Panc1 (cell line): ENCODE results near the gene MOK. TPM values are rescaled to one million over a fixed set of nuclear protein-coding genes. Genes with fewer than 3 reads are reported as not detected.

ENCODE experiments used
- ATAC-seq: fragments of 200-7000 bp; cut with Tn5 transposase; 2 replicates; pipeline ENCODE4 v1.9.1; 2020; ENCODE audit warnings: mild to moderate bottlenecking, moderate library complexity
- BruUV-seq: library from RNA; stranded (reverse); fragments of 400-500 nt; replicated peaks from 2 replicates; lab custom pipeline; 2021; lab: Mats Ljungman, UMichigan
- CTCF ChIA-PET: fragments of 300-600 bp; sonication (Branson Sonifier 250); formaldehyde crosslinking; loops from one replicate; lab custom pipeline; 2022; ENCODE audit warnings: antibody characterized with exemption; lab: Charles Lee
- POLR2A ChIA-PET: fragments of 300-600 bp; sonication (Branson Sonifier 250); formaldehyde crosslinking; loops from one replicate; lab custom pipeline; 2022; ENCODE audit warnings: antibody characterized with exemption; lab: Charles Lee
- DNase-seq: peaks from one replicate; pipeline ENCODE4 v3.0.0-alpha.2; 2010; ENCODE audit warnings: low read depth, low spot score
- H3K27ac ChIP-seq: 2 replicates; pipeline ENCODE4 v1.5.1; 2011; ENCODE audit warnings: mild to moderate bottlenecking, low read length, inconsistent platforms
- H3K27me3 ChIP-seq: fragments of 200-500 bp; sonication (Bioruptor generic); 2 replicates; pipeline ENCODE4 v1.6.0; 2014; ENCODE audit warnings: low read length, inconsistent platforms; ENCODE audit not compliant: control insufficient read depth, insufficient read depth
- H3K36me3 ChIP-seq: fragments of 200-500 bp; sonication (Bioruptor generic); 2 replicates; pipeline ENCODE4 v1.5.1; 2014; ENCODE audit warnings: inconsistent platforms, mild to moderate bottlenecking, low read length, moderate library complexity; ENCODE audit not compliant: control insufficient read depth, insufficient read depth
- H3K4me1 ChIP-seq: 2 replicates; pipeline ENCODE4 v1.5.1; 2011; ENCODE audit warnings: inconsistent platforms, mild to moderate bottlenecking, low read length, moderate library complexity; ENCODE audit not compliant: control insufficient read depth, insufficient read depth
- H3K4me3 ChIP-seq, 2 experiments: 2 replicates each; pipeline ENCODE4 v1.5.1; 2011 to 2012; ENCODE audit warnings: low read depth in 2 of 2, low read length in 2 of 2, mild to moderate bottlenecking in 2 of 2, inconsistent platforms in 1 of 2, moderate library complexity in 1 of 2
- H3K9me3 ChIP-seq: fragments of 200-500 bp; sonication (Bioruptor generic); 2 replicates; pipeline ENCODE4 v1.5.1; 2014; ENCODE audit warnings: low read depth, mild to moderate bottlenecking, inconsistent platforms, low read length, moderate library complexity; ENCODE audit not compliant: control insufficient read depth, insufficient read depth
- CTCF ChIP-seq: fragments of 450-650 bp; IDR thresholded peaks from 2 replicates; pipeline ENCODE4 v1.5.1; 2017; ENCODE audit warnings: mild to moderate bottlenecking
- POLR2AphosphoS5 ChIP-seq: IDR thresholded peaks from 2 replicates; pipeline ENCODE4 v1.6.1; 2012; ENCODE audit warnings: mild to moderate bottlenecking, low read depth, low read length, moderate library complexity
- REST ChIP-seq, 2 experiments: IDR thresholded peaks; 2 replicates each; pipeline ENCODE4 v1.6.1; 2011 to 2012; ENCODE audit warnings: low read depth in 2 of 2, control low read depth in 1 of 2, low read length in 1 of 2, mild to moderate bottlenecking in 1 of 2, moderate library complexity in 1 of 2; ENCODE audit not compliant: insufficient read depth in 1 of 2
- SIN3A ChIP-seq: IDR thresholded peaks from 2 replicates; pipeline ENCODE4 v1.6.1; 2012; ENCODE audit warnings: low read depth, mild to moderate bottlenecking, low read length, moderate library complexity, borderline replicate concordance; ENCODE audit not compliant: insufficient read depth
- TCF7L2 ChIP-seq: IDR thresholded peaks from 2 replicates; pipeline ENCODE4 v1.6.1; 2011; ENCODE audit warnings: mild to moderate bottlenecking, low read depth, low read length, inconsistent platforms
- in situ Hi-C: cut with HindIII; loops from 2 replicates; pipeline ENCODE4 v1.10.0; 2016; ENCODE audit warnings: low sequenced_read_pairs, low pct_unique_long_range_greater_than_20kb
- intact Hi-C: fragments of 100-400 bp; cut with micrococcal nuclease; formaldehyde crosslinking; loops from one replicate; pipeline ENCODE4 v1.10.0; 2022; ENCODE audit not compliant: unreplicated experiment
- total RNA-seq: library from RNA; stranded (reverse); gene quantifications from one replicate; pipeline ENCODE4 v1.2.1, GENCODE V29; 2021; ENCODE audit not compliant: unreplicated experiment

Gene MOK
- total RNA-seq, 1 experiment from 2014 or later = 9.8 TPM

GRCh38 chr14:102210421-102211042 is 94.4 kb downstream of the MOK start:
- ChIA-PET CTCF (no interaction called here), POLR2A (no interaction called here)
- ATAC-seq = no peak
- H3K36me3 ChIP-seq = peaks cover 2% of the 10 kb centered on the region; the same call in 1 of the 2 replicates
- TF ChIP-seq TCF7L2 (no peak), CTCF (no peak), POLR2AphosphoS5 (no peak), REST (IDR thresholded peaks at IDR 0.05; ENCODE audit: insufficient read depth in 1 of 2, low read depth in 2 of 2, low read length in 1 of 2) (no peak), SIN3A (no peak)
- no peaks in the 10 kb centered on the region for H3K27me3 ChIP-seq
- no TSS peak for BruUV-seq
- in situ Hi-C loops (loop anchor here (25.0 kb wide), 1 partner anchor 102 kb away; the partner anchor contains the start of genes MOK and ZNF839), intact Hi-C loops (no loop called here)
- no peak overlapping the region for H3K4me3 ChIP-seq
- H3K9me3 ChIP-seq = no peaks in the 10 kb centered on the region
- H3K4me1 ChIP-seq = no peaks in the 10 kb centered on the region
- no peak for DNase-seq
- H3K27ac ChIP-seq = no peak overlapping the region

GRCh38 chr14:102209224-102209966 is 95.6 kb downstream of the MOK start:
- in situ Hi-C loops = loop anchor here (25.0 kb wide), 1 partner anchor 103 kb away; the partner anchor contains the start of genes MOK and ZNF839
- no peak overlapping the region for H3K27ac ChIP-seq
- DNase-seq (no peak), ATAC-seq (peak; percentile 74)
- intact Hi-C loops = no loop called here
- ChIA-PET CTCF (no interaction called here), POLR2A (no interaction called here)
- no peaks in the 10 kb centered on the region for H3K27me3 ChIP-seq
- peaks cover 2% of the 10 kb centered on the region; the same call in 1 of the 2 replicates for H3K36me3 ChIP-seq
- TF ChIP-seq TCF7L2 = no peak
- no peak for TF ChIP-seq CTCF
- TF ChIP-seq POLR2AphosphoS5 = no peak
- no peak for TF ChIP-seq SIN3A
- H3K9me3 ChIP-seq = no peaks in the 10 kb centered on the region
- BruUV-seq = no TSS peak
- no peaks in the 10 kb centered on the region for H3K4me1 ChIP-seq
- no peak overlapping the region for H3K4me3 ChIP-seq
